ENCODE measurements around the gene MAN1A1.

Gene MAN1A1

GRCh38 chr6:119280668-119281067 lies 68.9 kb downstream of the MAN1A1 start:
- Histone ChIP-seq H3K27ac (ENCODE audit: low read depth, low read length) (no peak overlapping the region), H3F3A (ENCODE audit: control insufficient read depth, insufficient read depth) (no peaks in the 10 kb centered on the region), H4K20me1 (ENCODE audit: control insufficient read depth, insufficient read depth, low read depth, low read length) (no peaks in the 10 kb centered on the region), H3K27me3 (ENCODE audit: control insufficient read depth, low read length) (no peaks in the 10 kb centered on the region), H3K4me2 (ENCODE audit: low read length) (no peak overlapping the region), H3K4me1 (ENCODE audit: control insufficient read depth, low read length) (no peaks in the 10 kb centered on the region), H3K79me2 (ENCODE audit: control insufficient read depth, low read length) (no peaks in the 10 kb centered on the region), H3K9me2 (replicated peaks; ENCODE audit: control insufficient read depth, low read length) (no peaks in the 10 kb centered on the region), H3K9me3 (ENCODE audit: control insufficient read depth, insufficient read depth, low read length) (0 out of 2 replicates have a peak, but pooled peaks cover 3% of the 10 kb centered on the region), H3K4me3 (ENCODE audit: low read length) (no peak overlapping the region), H3K36me3 (ENCODE audit: control insufficient read depth, low read length) (no peaks in the 10 kb centered on the region)
- TF ChIP-seq, protein P1, sequence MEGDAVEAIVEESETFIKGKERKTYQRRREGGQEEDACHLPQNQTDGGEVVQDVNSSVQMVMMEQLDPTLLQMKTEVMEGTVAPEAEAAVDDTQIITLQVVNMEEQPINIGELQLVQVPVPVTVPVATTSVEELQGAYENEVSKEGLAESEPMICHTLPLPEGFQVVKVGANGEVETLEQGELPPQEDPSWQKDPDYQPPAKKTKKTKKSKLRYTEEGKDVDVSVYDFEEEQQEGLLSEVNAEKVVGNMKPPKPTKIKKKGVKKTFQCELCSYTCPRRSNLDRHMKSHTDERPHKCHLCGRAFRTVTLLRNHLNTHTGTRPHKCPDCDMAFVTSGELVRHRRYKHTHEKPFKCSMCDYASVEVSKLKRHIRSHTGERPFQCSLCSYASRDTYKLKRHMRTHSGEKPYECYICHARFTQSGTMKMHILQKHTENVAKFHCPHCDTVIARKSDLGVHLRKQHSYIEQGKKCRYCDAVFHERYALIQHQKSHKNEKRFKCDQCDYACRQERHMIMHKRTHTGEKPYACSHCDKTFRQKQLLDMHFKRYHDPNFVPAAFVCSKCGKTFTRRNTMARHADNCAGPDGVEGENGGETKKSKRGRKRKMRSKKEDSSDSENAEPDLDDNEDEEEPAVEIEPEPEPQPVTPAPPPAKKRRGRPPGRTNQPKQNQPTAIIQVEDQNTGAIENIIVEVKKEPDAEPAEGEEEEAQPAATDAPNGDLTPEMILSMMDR (IDR thresholded peaks at IDR 0.05; ENCODE audit: low read depth, low read length, poor library complexity, severe bottlenecking): no peak
- no peak for TF ChIP-seq EZH2phosphoT487 (IDR thresholded peaks at IDR 0.05; ENCODE audit: borderline replicate concordance, low read length)

DNA sequence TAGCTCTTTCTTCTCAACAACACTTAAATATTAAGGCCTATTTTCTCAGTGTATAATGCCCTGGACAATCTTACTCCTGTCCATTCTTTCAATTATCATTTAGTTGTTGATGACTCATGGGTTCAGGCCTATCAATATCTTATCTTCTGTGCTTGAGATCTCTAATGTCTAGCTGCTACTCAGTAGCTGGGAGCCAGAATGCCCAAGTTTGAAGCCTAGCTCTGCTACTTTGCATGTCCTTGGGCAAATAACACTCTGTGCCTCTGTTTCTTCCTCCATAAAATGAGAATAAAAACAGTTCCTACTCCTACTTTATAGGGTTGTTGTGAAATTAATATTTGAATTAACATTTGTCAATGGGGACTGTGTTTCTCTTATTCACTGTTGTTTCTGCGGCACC lies 69.5 kb downstream of the MAN1A1 start:
- H4K20me1 ChIP-seq (ENCODE audit: control insufficient read depth, insufficient read depth, low read depth, low read length): no peaks in the 10 kb centered on the region
- H3K4me3 ChIP-seq (ENCODE audit: low read length): no peak overlapping the region

DNA sequence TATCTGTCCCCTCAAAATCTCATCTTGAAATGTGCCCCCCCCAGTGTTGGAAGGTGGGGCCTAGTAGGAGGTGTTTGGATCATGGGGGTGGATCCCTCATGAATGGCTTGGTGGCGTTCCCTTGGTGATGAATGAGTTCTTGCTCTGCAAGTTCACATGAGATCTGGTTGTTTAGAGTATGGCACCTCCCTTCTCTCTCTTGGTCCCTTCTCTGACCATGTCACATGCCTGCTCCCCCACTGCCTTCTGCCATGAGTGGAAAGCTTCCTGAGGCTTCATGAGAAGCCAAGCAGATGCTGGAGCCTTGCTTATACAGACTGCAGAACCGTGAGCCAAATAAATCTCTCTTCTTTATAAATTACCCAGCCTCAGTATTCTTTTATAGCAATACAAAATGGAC lies 70.9 kb downstream of the MAN1A1 start:
- Histone ChIP-seq H4K20me1 (ENCODE audit: control insufficient read depth, insufficient read depth, low read depth, low read length) (no peaks in the 10 kb centered on the region), H3K79me2 (ENCODE audit: control insufficient read depth, low read length) (no peaks in the 10 kb centered on the region)

More for the DNA sequence above, 69.5 kb downstream of the MAN1A1 start:
- TF ChIP-seq EZH2phosphoT487 (IDR thresholded peaks at IDR 0.05; ENCODE audit: borderline replicate concordance, low read length): no peak
- TF ChIP-seq, protein P1 (IDR thresholded peaks at IDR 0.05; ENCODE audit: low read depth, low read length, poor library complexity, severe bottlenecking): no peak
- Histone ChIP-seq H3K27ac (ENCODE audit: low read depth, low read length) (no peak overlapping the region), H3K9me3 (ENCODE audit: control insufficient read depth, insufficient read depth, low read length) (0 out of 2 replicates have a peak, but pooled peaks cover 3% of the 10 kb centered on the region), H3K79me2 (ENCODE audit: control insufficient read depth, low read length) (no peaks in the 10 kb centered on the region), H3K4me1 (ENCODE audit: control insufficient read depth, low read length) (no peaks in the 10 kb centered on the region), H3K4me2 (ENCODE audit: low read length) (no peak overlapping the region), H3K36me3 (ENCODE audit: control insufficient read depth, low read length) (no peaks in the 10 kb centered on the region), H3K27me3 (ENCODE audit: control insufficient read depth, low read length) (no peaks in the 10 kb centered on the region), H3K9me2 (replicated peaks; ENCODE audit: control insufficient read depth, low read length) (no peaks in the 10 kb centered on the region), H3F3A (ENCODE audit: control insufficient read depth, insufficient read depth) (no peaks in the 10 kb centered on the region)

More for the DNA sequence above, 70.9 kb downstream of the MAN1A1 start:
- no peaks in the 10 kb centered on the region for H3K9me2 ChIP-seq (replicated peaks; ENCODE audit: control insufficient read depth, low read length)
- no peak for TF ChIP-seq EZH2phosphoT487 (IDR thresholded peaks at IDR 0.05; ENCODE audit: borderline replicate concordance, low read length)
- TF ChIP-seq, protein P1 (IDR thresholded peaks at IDR 0.05; ENCODE audit: low read depth, low read length, poor library complexity, severe bottlenecking): no peak
- H3K4me2 ChIP-seq (ENCODE audit: low read length): no peak overlapping the region
- H3F3A ChIP-seq (ENCODE audit: control insufficient read depth, insufficient read depth): no peaks in the 10 kb centered on the region
- no peak overlapping the region for H3K27ac ChIP-seq (ENCODE audit: low read depth, low read length)
- H3K4me3 ChIP-seq (ENCODE audit: low read length): no peak overlapping the region
- H3K9me3 ChIP-seq (ENCODE audit: control insufficient read depth, insufficient read depth, low read length): 0 out of 2 replicates have a peak, but pooled peaks cover 3% of the 10 kb centered on the region
- no peaks in the 10 kb centered on the region for H3K4me1 ChIP-seq (ENCODE audit: control insufficient read depth, low read length)
- no peaks in the 10 kb centered on the region for H3K27me3 ChIP-seq (ENCODE audit: control insufficient read depth, low read length)
- H3K36me3 ChIP-seq (ENCODE audit: control insufficient read depth, low read length): no peaks in the 10 kb centered on the region
